Natural killer cell (primary cell): ENCODE data around the gene CALCR. TPM values are rescaled to one million over a fixed set of nuclear protein-coding genes. Genes with fewer than 3 reads are reported as not detected.

Experiments used
- ATAC-seq, 3 donors: fragments of 150-1000 bp in 2 of 3; fragments of 200-7000 bp in 1 of 3; cut with Tn5 transposase; 1 replicate in 1 of 3; 2 replicates in 2 of 3; pipeline ENCODE4 v1.10.0; 2021; ENCODE audit warnings: mild to moderate bottlenecking in 2 of 3, moderate library complexity in 2 of 3
- DNase-seq, 2 donors: peaks; one replicate each; pipeline versions ENCODE4 v3.0.0 to v3.0.0-alpha.2; 2013 to 2021; ENCODE audit warnings: mixed read lengths in 1 of 2
- H3K27ac ChIP-seq: one replicate; pipeline ENCODE4 v1.5.1; 2013; ENCODE audit warnings: mild to moderate bottlenecking, low read length
- H3K27me3 ChIP-seq: one replicate; pipeline ENCODE4 v1.6.1; 2013; ENCODE audit warnings: low read length; ENCODE audit not compliant: control insufficient read depth, insufficient read depth
- H3K36me3 ChIP-seq: one replicate; pipeline ENCODE4 v1.6.1; 2013; ENCODE audit warnings: low read length; ENCODE audit not compliant: control insufficient read depth, insufficient read depth
- H3K4me1 ChIP-seq: one replicate; pipeline ENCODE4 v1.6.1; 2013; ENCODE audit warnings: low read length; ENCODE audit not compliant: control insufficient read depth, insufficient read depth
- H3K4me3 ChIP-seq: one replicate; pipeline ENCODE4 v1.5.1; 2013; ENCODE audit warnings: low read length
- H3K9me3 ChIP-seq: one replicate; pipeline ENCODE4 v1.6.1; 2013; ENCODE audit warnings: low read length; ENCODE audit not compliant: control insufficient read depth, insufficient read depth
- H3K27ac Mint-ChIP-seq, 2 donors: one replicate each; pipeline ENCODE4 v1.8.0; 2022; ENCODE audit warnings: mild to moderate bottlenecking in 2 of 2, mixed read lengths in 2 of 2, moderate library complexity in 1 of 2
- H3K27me3 Mint-ChIP-seq, 2 donors: one replicate each; pipeline ENCODE4 v1.8.0; 2022; ENCODE audit warnings: low read depth in 2 of 2, mixed read lengths in 2 of 2
- H3K36me3 Mint-ChIP-seq: one replicate; pipeline ENCODE4 v1.8.0; 2022; ENCODE audit warnings: mixed read lengths
- H3K4me1 Mint-ChIP-seq, 2 donors: one replicate each; pipeline ENCODE4 v1.8.0; 2022; ENCODE audit warnings: mixed read lengths in 2 of 2
- H3K4me3 Mint-ChIP-seq: one replicate; pipeline ENCODE4 v1.8.0; 2022; ENCODE audit warnings: mild to moderate bottlenecking, moderate library complexity, mixed read lengths
- H3K9me3 Mint-ChIP-seq, 2 donors: one replicate each; pipeline ENCODE4 v1.8.0; 2022; ENCODE audit warnings: mixed read lengths in 2 of 2
- CTCF ChIP-seq: fragments of 200-600 bp; IDR thresholded peaks from one replicate; pipeline ENCODE4 v1.8.0; 2022; ENCODE audit warnings: antibody characterized with exemption
- WGBS: methylation state at CpG from one replicate; pipeline ENCODE4 v1.1.7; 2013; ENCODE audit warnings: missing lambda C conversion rate; ENCODE audit not compliant: insufficient coverage; 5-methylcytosine and 5-hydroxymethylcytosine counted together
- intact Hi-C: fragments of 100-400 bp; cut with micrococcal nuclease; formaldehyde crosslinking; loops from one replicate; pipeline ENCODE4 v1.14.2; 2022
- total RNA-seq, 4 donors: library from RNA; stranded (reverse); fragments of 120-200 nt in 1 of 4; gene quantifications; one replicate each; pipeline versions ENCODE4 v1.2.3 to v1.2.4, GENCODE V29; 2013 to 2022

CALCR gene
- total RNA-seq, 3 donors from 2014 or later (not counting 1 experiment from before 2014, with no cell fraction given), result not detected

GRCh38 chr7:93402944-93403343, 171.6 kb downstream of the CALCR start:
- H3K4me3 ChIP-seq, result no peak overlapping the region
- Mint-ChIP-seq H3K9me3 (peaks cover 3 to 9% of the 10 kb centered on the region in 2 donors), H3K27ac (no peak overlapping the region), H3K27me3 (peaks cover 4 to 8% of the 10 kb centered on the region in 2 donors), H3K4me1 (no peaks in the 10 kb centered on the region), H3K4me3 (no peak overlapping the region), H3K36me3 (peaks cover 10% of the 10 kb centered on the region)
- no peaks in the 10 kb centered on the region for H3K4me1 ChIP-seq
- no peaks in the 10 kb centered on the region for H3K36me3 ChIP-seq
- H3K27ac ChIP-seq, result no peak overlapping the region
- H3K9me3 ChIP-seq, result peaks cover 4% of the 10 kb centered on the region
- intact Hi-C loops, result no loop called here
- DNase-seq, result no peak
- 78% methylated on average over 5 of the region's 5 CpGs for WGBS
- ATAC-seq, result no peak
- TF ChIP-seq CTCF, result no peak
- H3K27me3 ChIP-seq, result no peaks in the 10 kb centered on the region

- no peaks in the 10 kb centered on the region for H3K36me3 Mint-ChIP-seq
- H3K4me1 ChIP-seq, result no peaks in the 10 kb centered on the region
- no peak overlapping the region for H3K27ac ChIP-seq
- DNase-seq (no peak), ATAC-seq (no peak)
- TF ChIP-seq CTCF, result no peak
- no peaks in the 10 kb centered on the region for H3K27me3 ChIP-seq
- H3K27me3 Mint-ChIP-seq, result peaks cover 4 to 8% of the 10 kb centered on the region in 2 donors
- WGBS, result 96% methylated on average over 2 of the region's 3 CpGs
- no peak overlapping the region for H3K4me3 Mint-ChIP-seq
- H3K9me3 Mint-ChIP-seq, result peaks cover 0 to 3% of the 10 kb centered on the region in 2 donors
- no peaks in the 10 kb centered on the region for H3K36me3 ChIP-seq
- no peak overlapping the region for H3K27ac Mint-ChIP-seq
- no peaks in the 10 kb centered on the region for H3K9me3 ChIP-seq
- no peaks in the 10 kb centered on the region for H3K4me1 Mint-ChIP-seq
- H3K4me3 ChIP-seq, result no peak overlapping the region
- intact Hi-C loops, result no loop called here
These were observed 174.9 kb downstream of the CALCR start for GRCh38 chr7:93399642-93400041.

- Mint-ChIP-seq H3K36me3 (no peaks in the 10 kb centered on the region), H3K9me3 (no peaks in the 10 kb centered on the region), H3K4me3 (no peak overlapping the region), H3K4me1 (no peaks in the 10 kb centered on the region), H3K27me3 (no peaks in the 10 kb centered on the region), H3K27ac (no peak overlapping the region)
- Histone ChIP-seq H3K27me3 (peaks cover 2% of the 10 kb centered on the region), H3K4me1 (no peaks in the 10 kb centered on the region), H3K9me3 (no peaks in the 10 kb centered on the region), H3K4me3 (no peak overlapping the region), H3K36me3 (no peaks in the 10 kb centered on the region), H3K27ac (no peak overlapping the region)
- ATAC-seq (no peak), DNase-seq (no peak)
- no peak for TF ChIP-seq CTCF
- no CpG with 5 or more reads among the region's 1 CpG for WGBS
- intact Hi-C loops, result no loop called here
These were observed 181.5 kb downstream of the CALCR start for GRCh38 chr7:93392984-93393383.

- H3K4me1 ChIP-seq, result no peaks in the 10 kb centered on the region
- Mint-ChIP-seq H3K9me3 (no peaks in the 10 kb centered on the region), H3K36me3 (no peaks in the 10 kb centered on the region), H3K27me3 (peaks cover 3 to 7% of the 10 kb centered on the region in 2 donors), H3K4me3 (no peak overlapping the region), H3K27ac (no peak overlapping the region), H3K4me1 (no peaks in the 10 kb centered on the region)
- ATAC-seq (no peak), DNase-seq (no peak)
- H3K27me3 ChIP-seq, result peaks cover 2% of the 10 kb centered on the region
- TF ChIP-seq CTCF, result no peak
- H3K4me3 ChIP-seq, result no peak overlapping the region
- H3K9me3 ChIP-seq, result no peaks in the 10 kb centered on the region
- 98% methylated on average over 3 of the region's 3 CpGs for WGBS
- no peak overlapping the region for H3K27ac ChIP-seq
- H3K36me3 ChIP-seq, result no peaks in the 10 kb centered on the region
- intact Hi-C loops, result no loop called here
These were observed 183.9 kb downstream of the CALCR start for GRCh38 chr7:93390660-93391059.
